ENCODE data around the gene TAS1R3.
"Not testable (repeated sequence)": the region's sequence is repeated elsewhere in the genome, so short reads cannot be mapped to it uniquely, and the experiment has no call there.

The TAS1R3 gene

GRCh38 chr1:1354271-1355247 is 23.5 kb downstream of the TAS1R3 start:
- DNase-seq, result no peak

DNA sequence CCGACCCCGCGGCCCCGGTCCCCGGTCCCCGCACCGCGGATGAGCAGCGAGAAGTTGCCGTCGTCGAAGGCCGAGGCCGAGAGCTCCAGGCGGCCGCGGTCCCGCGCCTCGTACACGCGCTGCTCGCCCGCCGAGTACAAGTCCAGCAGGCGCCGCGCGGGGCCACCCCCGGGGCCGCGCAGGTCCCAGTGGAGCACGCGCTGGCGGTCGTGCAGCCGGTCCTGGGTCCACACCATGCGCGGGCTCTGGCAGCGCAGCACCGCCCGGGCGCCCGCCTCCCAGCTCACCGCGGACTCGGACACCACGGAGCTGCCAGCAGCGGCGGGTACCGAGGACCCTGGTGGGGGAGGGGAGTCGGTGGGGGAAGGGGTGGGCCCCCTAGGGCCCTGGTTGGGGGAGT is 24.3 kb downstream of the TAS1R3 start:
- DNase-seq, result no peak

DNA sequence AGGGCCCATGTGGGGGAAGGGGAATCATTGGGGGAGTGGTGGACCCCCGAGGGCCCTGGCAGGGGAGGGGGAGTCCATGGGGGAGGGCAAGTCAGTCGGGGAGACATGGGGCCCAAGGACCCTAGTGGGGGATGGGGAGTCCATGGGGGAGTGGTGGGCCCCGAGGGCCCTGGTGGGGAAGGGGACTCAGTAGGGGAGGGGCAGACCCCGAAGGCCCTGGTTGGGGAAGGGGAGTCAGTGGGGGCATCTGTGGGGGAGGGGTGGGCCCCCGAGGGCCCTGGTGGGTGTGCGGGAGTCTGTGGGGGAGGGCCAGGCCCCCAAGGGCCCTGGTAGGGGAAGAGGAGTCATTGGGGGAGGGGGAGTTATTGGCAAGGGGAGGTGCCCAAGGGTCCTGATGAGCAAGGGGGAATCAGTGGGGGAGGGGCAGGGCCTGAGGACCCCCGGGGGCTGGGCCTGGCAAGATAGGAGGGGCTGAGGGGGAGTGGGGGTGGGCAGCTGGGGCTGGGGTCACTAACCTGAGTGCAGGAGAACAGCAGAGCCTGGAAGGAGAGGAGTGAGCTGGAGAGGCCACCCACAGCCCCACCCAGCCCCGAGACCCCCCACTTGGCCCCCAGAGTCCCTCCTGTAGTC is 25.2 kb downstream of the TAS1R3 start:
- DNase-seq, result no peak

- DNase-seq, result no peak
Observed at GRCh38 chr1:1356796-1357401, 25.8 kb downstream of the TAS1R3 start.

- no peak for DNase-seq
Observed at GRCh38 chr1:1357871-1358432, 26.9 kb downstream of the TAS1R3 start.

DNA sequence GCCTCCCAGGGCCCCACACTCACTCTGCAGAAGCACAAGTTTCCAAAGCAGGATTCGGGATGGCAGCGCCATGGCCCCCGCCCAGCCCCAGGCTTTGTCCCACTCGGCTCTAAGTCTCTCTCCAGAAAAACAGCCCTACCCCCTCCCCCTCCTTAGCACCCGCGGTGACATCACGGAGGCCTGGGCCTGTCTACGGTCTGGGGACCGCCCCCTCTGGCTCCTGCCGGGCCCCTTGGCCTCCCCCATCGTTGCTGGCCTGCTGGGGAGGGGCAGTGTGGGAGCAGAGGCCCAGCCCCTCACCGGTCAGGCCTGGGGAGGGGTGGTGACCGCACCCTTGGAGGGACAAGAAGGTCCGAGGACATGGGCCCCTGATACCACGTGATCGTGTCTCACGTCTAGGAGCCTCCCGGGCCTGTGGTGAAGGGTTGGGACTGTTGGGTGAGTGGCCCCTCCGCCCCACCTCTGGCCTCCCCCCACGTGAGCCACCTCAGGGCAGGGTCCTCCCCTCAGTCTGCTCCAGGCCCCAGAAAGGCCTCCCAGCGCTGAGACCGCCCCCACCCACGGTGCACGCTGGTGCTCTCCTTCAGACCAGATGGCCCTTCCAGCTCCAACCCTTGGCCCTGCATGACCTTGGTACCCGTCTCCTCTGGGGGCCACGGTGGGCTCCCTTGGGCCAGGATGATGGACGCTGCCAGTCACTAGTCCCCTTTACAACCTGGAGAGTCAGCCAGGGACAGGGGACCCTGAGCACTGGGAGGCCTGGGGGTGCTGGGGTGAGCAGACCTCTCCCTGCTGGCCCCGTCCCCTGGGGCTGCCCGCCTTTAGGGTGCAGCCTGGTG is 27.6 kb downstream of the TAS1R3 start, which contains the start of gene MXRA8:
Gene MXRA8, minus strand, starts transcription at position 123 of the 839 bp plus-strand sequence. Its CDS starts 51 bp downstream, at position 72.
- no peak for DNase-seq

DNA sequence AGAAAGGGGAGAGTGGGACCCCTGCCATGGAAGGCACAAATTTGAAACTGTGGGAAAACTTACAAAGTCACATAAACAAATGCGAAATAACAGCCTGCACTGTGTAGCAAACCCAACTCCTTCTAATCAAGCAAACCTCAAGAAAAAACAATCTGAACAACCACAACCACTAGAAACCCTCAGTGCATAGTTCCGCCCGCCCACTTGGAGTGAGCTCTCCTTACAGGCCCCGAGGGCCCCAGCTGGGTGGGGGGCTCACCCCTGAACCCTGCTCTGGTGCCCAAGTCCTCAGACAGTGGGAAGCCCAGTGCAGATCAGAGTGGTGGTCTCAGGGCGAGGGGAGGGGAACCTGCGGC is 28.2 kb downstream of the TAS1R3 start:
- no peak for DNase-seq

DNA sequence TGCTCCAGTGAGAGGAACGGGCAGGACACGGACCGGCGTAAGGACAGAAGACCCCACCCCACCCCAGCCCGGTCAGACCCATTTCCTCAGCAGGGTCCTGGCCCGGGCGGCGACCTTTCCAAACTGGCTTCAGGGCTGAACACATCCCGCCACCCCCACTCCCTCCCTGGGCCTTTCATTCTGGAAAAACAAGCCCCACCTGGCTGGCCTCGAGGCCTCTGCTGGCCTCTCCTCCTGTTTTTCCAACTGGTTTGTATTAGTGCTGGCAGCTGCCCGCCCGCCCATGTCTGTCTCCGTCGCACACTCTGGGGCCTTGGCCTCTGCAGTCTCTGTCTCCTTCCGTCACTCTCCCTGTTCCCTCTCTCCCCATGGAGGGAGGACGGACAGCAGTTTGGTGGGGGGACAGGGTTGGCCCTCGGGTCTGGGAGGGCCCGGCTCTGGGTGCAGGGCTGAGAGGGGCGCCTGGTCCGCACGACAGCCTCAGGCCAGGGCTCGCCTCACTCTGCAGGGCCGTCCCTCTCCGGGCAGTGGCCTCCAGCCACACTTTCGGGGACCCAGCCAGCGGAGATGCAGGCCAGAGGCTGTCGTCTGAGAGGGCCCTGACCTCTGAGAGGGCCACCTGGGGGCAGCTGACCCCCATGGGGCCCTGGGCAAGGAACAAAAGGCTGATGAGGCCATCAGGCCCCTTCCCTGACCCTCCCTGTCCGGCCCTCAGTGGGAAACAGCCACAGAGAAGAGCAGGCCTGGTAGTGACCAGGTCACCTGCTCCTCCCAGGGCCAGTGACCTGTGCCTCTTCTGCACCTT is 28.8 kb downstream of the TAS1R3 start:
- DNase-seq, result no peak

DNA sequence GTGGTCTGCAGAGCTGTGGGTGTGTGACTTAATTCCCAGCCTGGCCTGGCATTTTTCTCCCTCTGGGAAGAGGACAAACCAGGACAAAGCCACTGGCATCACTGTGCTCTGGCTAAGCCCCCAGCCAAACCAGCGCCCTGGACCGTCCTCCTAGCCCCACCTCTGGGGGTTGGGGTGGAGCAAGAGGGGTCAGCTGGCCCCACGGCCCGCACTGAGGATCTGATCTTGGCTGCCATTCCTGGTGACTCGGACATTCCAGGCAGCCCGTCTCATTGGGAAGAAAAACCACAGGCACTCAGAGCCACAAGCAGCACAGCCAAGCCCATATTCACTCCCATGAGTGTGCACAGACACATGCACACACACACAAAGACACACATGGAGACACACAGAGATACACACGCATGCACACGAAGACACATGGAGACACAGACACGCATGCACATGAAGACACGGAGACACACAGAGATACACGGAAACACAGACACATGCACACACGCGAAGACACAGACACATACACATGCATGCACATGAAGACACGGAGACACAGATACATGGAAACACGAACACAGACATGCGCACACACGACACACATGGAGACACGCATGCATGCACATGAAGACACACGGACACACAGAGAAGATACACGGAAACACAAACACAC is 29.6 kb downstream of the TAS1R3 start:
- DNase-seq, result peak; percentile 88

- DNase-seq, result no peak
Observed at GRCh38 chr1:1361233-1361981, 30.3 kb downstream of the TAS1R3 start.

GRCh38 chr1:1361982-1362423 is 30.9 kb downstream of the TAS1R3 start:
- no peak for DNase-seq

GRCh38 chr1:1364266-1364665 is 33.2 kb downstream of the TAS1R3 start:
- no peak for DNase-seq

GRCh38 chr1:1365875-1366698 is 35.0 kb downstream of the TAS1R3 start:
- DNase-seq, result no peak

DNA sequence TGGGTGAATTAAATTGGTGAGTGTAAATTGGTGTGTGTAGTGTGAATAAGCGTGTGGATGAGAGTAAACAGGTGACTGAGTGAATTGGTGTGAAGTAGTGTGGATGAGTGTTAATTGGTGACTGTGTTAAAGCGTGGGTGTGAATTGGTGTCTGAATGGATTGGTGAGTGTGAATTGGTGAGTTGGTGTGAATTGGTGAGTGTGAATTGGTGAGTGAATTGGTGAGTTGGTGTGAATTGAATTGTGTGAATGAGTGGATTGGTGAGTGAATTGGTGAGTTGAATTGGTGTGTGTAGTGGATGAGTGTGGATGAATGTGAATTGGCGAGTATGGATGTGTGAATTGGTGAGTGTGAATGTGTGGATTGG is 35.6 kb downstream of the TAS1R3 start:
- no peak for DNase-seq

DNA sequence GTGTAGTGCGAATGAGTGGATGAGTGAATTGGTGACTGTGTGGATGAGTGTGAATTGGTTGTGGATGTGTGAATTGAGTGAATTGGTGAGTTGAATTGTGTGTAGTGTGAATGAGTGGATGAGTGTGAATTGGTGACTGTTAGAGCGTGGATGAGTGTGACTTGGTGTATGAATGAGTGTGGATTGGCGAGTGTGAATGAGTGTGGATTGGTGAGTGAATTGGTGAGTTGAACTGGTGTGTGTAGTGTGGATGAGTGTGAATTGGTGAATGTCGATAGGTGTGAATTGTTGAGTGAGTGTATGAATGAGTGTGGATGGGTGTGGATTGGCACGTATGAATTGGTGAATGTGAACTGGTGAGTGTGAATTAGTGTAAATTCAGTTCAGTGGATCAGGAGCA is 36.2 kb downstream of the TAS1R3 start:
- DNase-seq, result no peak

- not testable (repeated sequence) for DNase-seq
Observed at GRCh38 chr1:1370094-1370493, 39.0 kb downstream of the TAS1R3 start.

DNA sequence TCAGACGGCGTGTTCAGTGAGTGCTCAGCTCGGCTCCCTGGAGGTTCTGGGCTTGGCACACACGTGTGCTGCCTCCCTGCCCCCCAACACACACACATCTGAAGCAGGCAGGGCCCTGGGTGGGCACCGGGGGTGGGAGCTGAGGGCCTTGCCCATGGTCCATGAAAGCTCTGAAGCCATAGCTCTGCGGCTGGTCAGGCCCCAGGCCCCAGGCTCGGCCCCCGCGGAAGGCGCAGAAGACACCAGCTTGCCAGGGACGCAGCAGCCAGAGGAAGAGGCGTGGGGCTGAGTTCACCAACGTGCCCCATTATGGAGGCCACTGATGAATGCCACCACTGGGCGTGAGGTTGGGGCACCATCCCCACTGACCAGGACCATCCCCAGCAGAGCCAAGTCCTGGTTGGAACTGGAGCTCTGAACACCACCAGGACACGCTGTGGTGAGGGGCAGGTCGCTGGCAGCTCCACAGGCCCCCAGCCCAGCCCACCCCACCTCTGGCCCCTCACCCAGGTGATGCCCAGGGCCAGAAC is 39.8 kb downstream of the TAS1R3 start:
- no peak for DNase-seq

DNA sequence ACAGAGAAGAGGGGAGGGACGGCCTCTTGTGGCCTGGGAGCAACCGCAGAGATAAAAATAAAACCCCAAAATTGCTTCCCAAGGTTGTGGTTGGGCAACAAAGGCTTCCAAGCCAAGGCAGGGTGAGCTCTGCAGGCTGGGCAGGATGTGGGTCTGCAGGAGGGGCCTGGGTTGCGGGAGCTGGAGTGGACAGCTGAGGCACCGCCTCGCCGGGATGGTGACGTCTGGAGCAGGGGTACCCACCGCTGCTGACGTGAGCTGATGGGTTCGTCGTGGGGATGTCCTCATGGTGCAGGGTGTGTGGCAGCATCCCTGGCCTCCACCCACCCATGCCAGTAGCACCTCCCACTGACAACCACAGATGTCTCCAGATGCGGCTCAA is 40.3 kb downstream of the TAS1R3 start:
- DNase-seq, result no peak

Data from NCI-H226 (cell line).